Astrocyte of the cerebellum (primary cell): Measurements from ENCODE around the gene ZNF471.

Source experiments
- DNase-seq: peaks from one replicate; pipeline ENCODE4 v3.0.0-alpha.2; 2011; ENCODE audit warnings: low read depth
- H3K4me3 ChIP-seq: 2 replicates; pipeline ENCODE4 v1.5.1; 2011; ENCODE audit warnings: mild to moderate bottlenecking, low read depth, low read length, moderate library complexity
- CTCF ChIP-seq: IDR thresholded peaks from 2 replicates; pipeline ENCODE4 v1.5.1; 2012; ENCODE audit warnings: low read length, low read depth, moderate library complexity, mild to moderate bottlenecking; ENCODE audit errors: missing control alignments
- in situ Hi-C: cut with HindIII; loops from 2 replicates; pipeline ENCODE4 v1.10.0; 2017; ENCODE audit warnings: low sequenced_read_pairs

Gene ZNF471

GRCh38 chr19:56543776-56544175, 36.1 kb downstream of the ZNF471 start:
- no peak for DNase-seq
- in situ Hi-C loops = no loop called here
- no peak for TF ChIP-seq CTCF
- H3K4me3 ChIP-seq = no peak overlapping the region

- no peak for TF ChIP-seq CTCF
- H3K4me3 ChIP-seq = no peak overlapping the region
- in situ Hi-C loops = no loop called here
- DNase-seq = no peak
Observed at GRCh38 chr19:56547535-56547934, 39.9 kb downstream of the ZNF471 start.

GRCh38 chr19:56554272-56554869, 46.7 kb downstream of the ZNF471 start:
- no peak overlapping the region for H3K4me3 ChIP-seq
- no peak for DNase-seq
- in situ Hi-C loops = no loop called here
- no peak for TF ChIP-seq CTCF

GRCh38 chr19:56562766-56563165, 55.1 kb downstream of the ZNF471 start:
- TF ChIP-seq CTCF = no peak
- H3K4me3 ChIP-seq = no peak overlapping the region
- in situ Hi-C loops = no loop called here
- no peak for DNase-seq

- in situ Hi-C loops = no loop called here
- no peak for DNase-seq
- no peak for TF ChIP-seq CTCF
- peak overlapping the region; percentile 75 for H3K4me3 ChIP-seq
Observed at GRCh38 chr19:56566904-56567273, 59.2 kb downstream of the ZNF471 start.

GRCh38 chr19:56567274-56568120, 59.8 kb downstream of the ZNF471 start, which contains the start of gene ZNF470:
Gene ZNF470 (plus strand): TSS chr19:56567468. CDS start chr19:56570312, 2,844 bp downstream.
- no peak for TF ChIP-seq CTCF
- in situ Hi-C loops = no loop called here
- H3K4me3 ChIP-seq = peak within 1 kb of the TSS; percentile 75
- DNase-seq = peak; percentile 68
